HCT116 (cell line): ENCODE data around the gene KIF7. TPM values are rescaled to one million over a fixed set of nuclear protein-coding genes. Genes with fewer than 3 reads are reported as not detected.

ENCODE experiments used
- ATAC-seq: fragments of 200-7000 bp; cut with Tn5 transposase; 2 replicates; pipeline ENCODE4 v1.9.1; 2020; ENCODE audit warnings: mild to moderate bottlenecking, moderate library complexity
- BruUV-seq: library from RNA; stranded (reverse); fragments of 400-500 nt; replicated peaks from 2 replicates; lab custom pipeline; 2021; lab: Mats Ljungman, UMichigan
- CTCF ChIA-PET: fragments of 300-600 bp; sonication (Branson Sonifier 250); formaldehyde crosslinking; loops from one replicate; lab custom pipeline; 2021; ENCODE audit warnings: antibody characterized with exemption; lab: Charles Lee
- POLR2A ChIA-PET: fragments of 300-600, 350-600 bp; sonication (Branson Sonifier 250); formaldehyde crosslinking; loops from one replicate; lab custom pipeline; 2021; ENCODE audit warnings: antibody characterized with exemption; lab: Charles Lee
- RAD21 ChIA-PET, 2 experiments: fragments of 300-600 bp; sonication (Branson Sonifier 250); formaldehyde crosslinking; loops; one replicate each; lab custom pipeline; 2023; ENCODE audit warnings: low total read pairs in 2 of 2; ENCODE audit not compliant: uncharacterized antibody in 2 of 2, unreplicated experiment in 2 of 2, low non-redundant PET in 1 of 2; lab: Charles Lee
- DNase-seq: peaks from one replicate; pipeline ENCODE4 v3.0.0-alpha.2; 2010; ENCODE audit warnings: low read depth, low spot score
- H2AFZ ChIP-seq: fragments of 200-600 bp; shearing (Covaris generic), sonication (generic); 2 replicates; pipeline ENCODE4 v1.6.1; 2017; ENCODE audit warnings: low read depth, mixed run types, mixed read lengths, antibody characterized with exemption, low read length; ENCODE audit not compliant: poor library complexity, severe bottlenecking
- H3K27ac ChIP-seq: 2 replicates; pipeline ENCODE4 v1.5.1; 2012; ENCODE audit warnings: low read depth, low read length
- H3K27me3 ChIP-seq: fragments of 200-600 bp; sonication (generic); 2 replicates; pipeline ENCODE4 v1.6.1; 2016; ENCODE audit warnings: mixed run types, low read length, mixed read lengths; ENCODE audit not compliant: insufficient read depth
- H3K36me3 ChIP-seq, 2 experiments: fragments of 200-500 bp in 1 of 2; fragments of 200-600 bp in 1 of 2; sonication (Bioruptor generic) in 1 of 2; sonication (generic) in 1 of 2; 2 replicates each; pipeline versions ENCODE4 v1.5.1 to v1.6.1; 2014 to 2016; ENCODE audit warnings: low read length in 2 of 2, inconsistent platforms in 1 of 2, mixed read lengths in 1 of 2, mixed run types in 1 of 2; ENCODE audit not compliant: insufficient read depth in 2 of 2, control insufficient read depth in 1 of 2
- H3K4me1 ChIP-seq, 2 experiments: fragments of 200-600 bp in 1 of 2; sonication (generic) in 1 of 2; 2 replicates each; pipeline versions ENCODE4 v1.5.1 to v1.6.1; 2012 to 2017; ENCODE audit warnings: low read length in 2 of 2, inconsistent platforms in 1 of 2, mild to moderate bottlenecking in 1 of 2, mixed read lengths in 1 of 2, mixed run types in 1 of 2, moderate library complexity in 1 of 2; ENCODE audit not compliant: insufficient read depth in 2 of 2, control insufficient read depth in 1 of 2
- H3K4me2 ChIP-seq: fragments of 200-600 bp; sonication (generic); 2 replicates; pipeline ENCODE4 v1.6.1; 2017; ENCODE audit warnings: mixed run types, low read length, mixed read lengths
- H3K4me3 ChIP-seq, 2 experiments: fragments of 200-600 bp in 1 of 2; sonication (generic) in 1 of 2; replicated peaks in 1 of 2; 2 replicates each; pipeline ENCODE4 v1.5.1; 2011 to 2016; ENCODE audit warnings: low read length in 2 of 2, control low read depth in 1 of 2, low read depth in 1 of 2, mild to moderate bottlenecking in 1 of 2, mixed read lengths in 1 of 2, mixed run types in 1 of 2
- H3K79me2 ChIP-seq: fragments of 200-600 bp; sonication (generic); 2 replicates; pipeline ENCODE4 v1.6.1; 2017; ENCODE audit warnings: mild to moderate bottlenecking, mixed run types, low read length, moderate library complexity, mixed read lengths; ENCODE audit not compliant: insufficient read depth
- H3K9ac ChIP-seq: fragments of 200-600 bp; sonication (generic); 2 replicates; pipeline ENCODE4 v1.6.1; 2016; ENCODE audit warnings: low read length, mixed read lengths
- H3K9me2 ChIP-seq: fragments of 200-600 bp; sonication (generic), shearing (Covaris generic); 2 replicates; pipeline ENCODE4 v1.6.1; 2017; ENCODE audit warnings: mixed run types, mild to moderate bottlenecking, moderate library complexity; ENCODE audit not compliant: insufficient read depth
- H3K9me3 ChIP-seq, 2 experiments: fragments of 200-500 bp in 1 of 2; fragments of 200-600 bp in 1 of 2; sonication (Bioruptor generic) in 1 of 2; sonication (generic) in 1 of 2; 2 replicates each; pipeline ENCODE4 v1.6.1; 2014 to 2017; ENCODE audit warnings: low read length in 2 of 2, mixed read lengths in 2 of 2, inconsistent platforms in 1 of 2, low read depth in 1 of 2, mild to moderate bottlenecking in 1 of 2, mixed run types in 1 of 2, moderate library complexity in 1 of 2; ENCODE audit not compliant: control insufficient read depth in 1 of 2, insufficient read depth in 1 of 2
- H4K20me1 ChIP-seq: fragments of 200-600 bp; sonication (generic), shearing (Covaris generic); 2 replicates; pipeline ENCODE4 v1.6.1; 2017; ENCODE audit warnings: mixed run types, mild to moderate bottlenecking, moderate library complexity; ENCODE audit not compliant: insufficient read depth
- CBX3 ChIP-seq: IDR thresholded peaks from 2 replicates; pipeline ENCODE4 v1.6.1; 2012; ENCODE audit warnings: low read depth
- EGR1 ChIP-seq: IDR thresholded peaks from 2 replicates; pipeline ENCODE4 v1.6.1; 2012; ENCODE audit warnings: low read depth
- ELF1 ChIP-seq: IDR thresholded peaks from 2 replicates; pipeline ENCODE4 v1.6.1; 2012; ENCODE audit warnings: low read depth, borderline replicate concordance
- EZH2 ChIP-seq: fragments of 200-600 bp; sonication (generic); IDR thresholded peaks from 2 replicates; pipeline ENCODE4 v1.6.1; 2017; ENCODE audit warnings: antibody characterized with exemption, mixed run types
- EZH2phosphoT487 ChIP-seq: fragments of 200-600 bp; IDR thresholded peaks from 2 replicates; pipeline ENCODE4 v1.6.1; 2018; ENCODE audit warnings: antibody characterized with exemption, borderline replicate concordance
- FOSL1 ChIP-seq: IDR thresholded peaks from 2 replicates; pipeline ENCODE4 v1.6.1; 2012; ENCODE audit warnings: low read depth
- MAX ChIP-seq: IDR thresholded peaks from 2 replicates; pipeline ENCODE4 v1.6.1; 2012
- POLR2A ChIP-seq: IDR thresholded peaks from 2 replicates; pipeline ENCODE4 v1.7.0; 2011; ENCODE audit warnings: borderline replicate concordance; ENCODE audit not compliant: insufficient read depth, insufficient read length; ENCODE audit errors: extremely low read depth
- POLR2AphosphoS5 ChIP-seq: IDR thresholded peaks from 2 replicates; pipeline ENCODE4 v1.6.1; 2011; ENCODE audit warnings: mild to moderate bottlenecking, low read depth, low read length, moderate library complexity
- RAD21 ChIP-seq: IDR thresholded peaks from 2 replicates; pipeline ENCODE4 v1.6.1; 2012; ENCODE audit warnings: low read depth, mild to moderate bottlenecking
- REST ChIP-seq: IDR thresholded peaks from 2 replicates; pipeline ENCODE4 v1.6.1; 2012; ENCODE audit warnings: low read depth
- SIN3A ChIP-seq: IDR thresholded peaks from 2 replicates; pipeline ENCODE4 v1.6.1; 2012; ENCODE audit warnings: low read depth
- SP1 ChIP-seq: IDR thresholded peaks from 2 replicates; pipeline ENCODE4 v1.6.1; 2012; ENCODE audit warnings: low read depth
- SRF ChIP-seq: IDR thresholded peaks from 2 replicates; pipeline ENCODE4 v1.6.1; 2012; ENCODE audit warnings: low read depth
- YY1 ChIP-seq: IDR thresholded peaks from 2 replicates; pipeline ENCODE4 v1.6.1; 2011; ENCODE audit warnings: low read length, low read depth, moderate library complexity, mild to moderate bottlenecking; ENCODE audit not compliant: insufficient replicate concordance; ENCODE audit errors: extremely low read depth
- ZNF274 ChIP-seq: fragments of 200-500 bp; sonication (Bioruptor generic); IDR thresholded peaks from 2 replicates; pipeline ENCODE4 v1.6.1; 2014; ENCODE audit warnings: mild to moderate bottlenecking, low read depth, low read length, inconsistent platforms
- intact Hi-C: fragments of 100-400 bp; cut with micrococcal nuclease; formaldehyde crosslinking; loops from 2 replicates; pipeline ENCODE4 v1.10.0; 2022
- total RNA-seq: library from RNA; stranded (reverse); gene quantifications from one replicate; pipeline ENCODE4 v1.2.1, GENCODE V29; 2021; ENCODE audit not compliant: unreplicated experiment
- TF ChIP-seq, protein P1 (sequence below): IDR thresholded peaks from 2 replicates; pipeline ENCODE4 v1.6.1; 2011; ENCODE audit warnings: mild to moderate bottlenecking, low read length, moderate library complexity; ENCODE audit not compliant: insufficient replicate concordance; ENCODE audit errors: extremely low read depth

Gene KIF7
- total RNA-seq, 1 experiment from 2014 or later, result 0.12 TPM

DNA sequence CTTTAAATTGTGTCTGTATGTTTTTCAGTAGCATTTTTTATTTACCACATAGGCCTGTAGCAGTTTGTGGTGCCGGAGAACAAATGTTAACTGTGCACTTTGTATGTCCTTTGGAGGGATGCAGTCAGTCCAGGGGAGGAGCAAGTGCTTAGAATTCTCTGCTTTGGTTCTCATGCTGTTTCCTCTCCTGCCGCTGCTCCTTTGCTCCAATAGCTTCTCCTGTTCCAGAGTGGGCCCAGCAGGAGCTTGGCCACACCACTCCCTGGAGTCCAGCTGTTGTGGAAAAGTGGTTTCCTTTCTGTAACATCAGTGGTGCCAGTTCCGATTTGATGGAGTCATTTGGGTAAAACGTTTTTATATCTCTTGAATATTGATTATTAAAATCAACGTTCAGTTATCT lies 63.4 kb downstream of the KIF7 start:
- TF ChIP-seq EZH2phosphoT487, result no peak
- TF ChIP-seq REST, result no peak
- no peak for TF ChIP-seq SIN3A
- no peak for TF ChIP-seq POLR2A
- TF ChIP-seq EGR1, result no peak
- TF ChIP-seq YY1, result no peak
- TF ChIP-seq ZNF274, result no peak
- no peak for TF ChIP-seq POLR2AphosphoS5
- TF ChIP-seq FOSL1, result no peak
- no peak for TF ChIP-seq CBX3
- no peak for TF ChIP-seq ELF1
- TF ChIP-seq SP1, result no peak
- no peak for TF ChIP-seq SRF
- no peak for TF ChIP-seq EZH2
- no peak for TF ChIP-seq RAD21
- no peak for TF ChIP-seq MAX
- TF ChIP-seq, protein P1, sequence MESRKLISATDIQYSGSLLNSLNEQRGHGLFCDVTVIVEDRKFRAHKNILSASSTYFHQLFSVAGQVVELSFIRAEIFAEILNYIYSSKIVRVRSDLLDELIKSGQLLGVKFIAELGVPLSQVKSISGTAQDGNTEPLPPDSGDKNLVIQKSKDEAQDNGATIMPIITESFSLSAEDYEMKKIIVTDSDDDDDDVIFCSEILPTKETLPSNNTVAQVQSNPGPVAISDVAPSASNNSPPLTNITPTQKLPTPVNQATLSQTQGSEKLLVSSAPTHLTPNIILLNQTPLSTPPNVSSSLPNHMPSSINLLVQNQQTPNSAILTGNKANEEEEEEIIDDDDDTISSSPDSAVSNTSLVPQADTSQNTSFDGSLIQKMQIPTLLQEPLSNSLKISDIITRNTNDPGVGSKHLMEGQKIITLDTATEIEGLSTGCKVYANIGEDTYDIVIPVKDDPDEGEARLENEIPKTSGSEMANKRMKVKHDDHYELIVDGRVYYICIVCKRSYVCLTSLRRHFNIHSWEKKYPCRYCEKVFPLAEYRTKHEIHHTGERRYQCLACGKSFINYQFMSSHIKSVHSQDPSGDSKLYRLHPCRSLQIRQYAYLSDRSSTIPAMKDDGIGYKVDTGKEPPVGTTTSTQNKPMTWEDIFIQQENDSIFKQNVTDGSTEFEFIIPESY, result no peak
- BruUV-seq, result no TSS peak
- H3K36me3 ChIP-seq, result peaks cover 63 to 73% of the 10 kb centered on the region in 2 experiments

More for the DNA sequence above, 63.4 kb downstream of the KIF7 start:
- no peaks in the 10 kb centered on the region for H3K9me3 ChIP-seq
- no peaks in the 10 kb centered on the region for H3K27me3 ChIP-seq
- H3K4me1 ChIP-seq, result peaks cover 0 to 3% of the 10 kb centered on the region in 2 experiments; a peak in 1 of 4 replicates
- peaks cover 77% of the 10 kb centered on the region for H3K79me2 ChIP-seq
- POLR2A ChIA-PET, result interaction anchor here (1.2 kb wide), 1 partner anchor 17 kb away, joined by 4 read pairs; the partner anchor contains the start of gene TICRR
- no peak for ATAC-seq
- H3K9me2 ChIP-seq, result no peaks in the 10 kb centered on the region
- no peak overlapping the region for H2AFZ ChIP-seq
- intact Hi-C loops, result no loop called here
- no peak overlapping the region for H3K9ac ChIP-seq
- H3K4me2 ChIP-seq, result no peak overlapping the region
- CTCF ChIA-PET, result no interaction called here
- RAD21 ChIA-PET, result no interaction called here
- no peak for DNase-seq
- H4K20me1 ChIP-seq, result no peaks in the 10 kb centered on the region
- no peak overlapping the region for H3K27ac ChIP-seq
- H3K4me3 ChIP-seq, result no peak overlapping the region
